Neuronal stem cell (in vitro differentiated cells): Measurements from ENCODE around the gene AUH.

ENCODE experiments used
- DNase-seq: peaks from one replicate; pipeline ENCODE4 v3.0.0-alpha.2; 2013; ENCODE audit warnings: low spot score
- H2AFZ ChIP-seq: one replicate; pipeline ENCODE4 v1.6.1; 2013; ENCODE audit warnings: mild to moderate bottlenecking, low read length, inconsistent platforms
- H2AK5ac ChIP-seq: 2 replicates; pipeline ENCODE4 v1.6.1; 2013; ENCODE audit warnings: low read depth, mild to moderate bottlenecking, inconsistent platforms, low read length, moderate library complexity, mixed read lengths
- H2BK120ac ChIP-seq: 2 replicates; pipeline ENCODE4 v1.6.1; 2013; ENCODE audit warnings: low read depth, mild to moderate bottlenecking, inconsistent platforms, low read length, moderate library complexity, mixed read lengths
- H2BK12ac ChIP-seq: one replicate; pipeline ENCODE4 v1.6.1; 2013; ENCODE audit warnings: low read length, inconsistent platforms
- H2BK15ac ChIP-seq: 2 replicates; pipeline ENCODE4 v1.6.1; 2013; ENCODE audit warnings: mild to moderate bottlenecking, low read length, inconsistent platforms, mixed read lengths
- H2BK5ac ChIP-seq: one replicate; pipeline ENCODE4 v1.6.1; 2013; ENCODE audit warnings: inconsistent platforms, mild to moderate bottlenecking, low read length, moderate library complexity
- H3K14ac ChIP-seq: one replicate; pipeline ENCODE4 v1.6.1; 2013; ENCODE audit warnings: low read length, inconsistent platforms
- H3K18ac ChIP-seq: 2 replicates; pipeline ENCODE4 v1.6.1; 2013; ENCODE audit warnings: low read length, inconsistent platforms
- H3K23ac ChIP-seq: 2 replicates; pipeline ENCODE4 v1.6.1; 2013; ENCODE audit warnings: low read depth, mild to moderate bottlenecking, mixed read lengths, low read length, inconsistent platforms; ENCODE audit not compliant: poor library complexity
- H3K27ac ChIP-seq: replicated peaks from 3 replicates; pipeline ENCODE4 v1.5.1; 2013; ENCODE audit warnings: low read length, inconsistent platforms
- H3K27me3 ChIP-seq, 3 experiments: 2 replicates each; pipeline ENCODE4 v1.6.1; 2013; ENCODE audit warnings: low read length in 3 of 3, mild to moderate bottlenecking in 2 of 3, inconsistent platforms in 1 of 3, low read depth in 1 of 3, mixed read lengths in 1 of 3, moderate library complexity in 1 of 3; ENCODE audit not compliant: control insufficient read depth in 3 of 3, insufficient read depth in 3 of 3
- H3K36me3 ChIP-seq, 2 donors: replicated peaks in 1 of 2; 2 replicates each; pipeline ENCODE4 v1.6.1; 2013; ENCODE audit warnings: low read length in 2 of 2; ENCODE audit not compliant: control insufficient read depth in 2 of 2, insufficient read depth in 2 of 2
- H3K4ac ChIP-seq: 2 replicates; pipeline ENCODE4 v1.6.1; 2013; ENCODE audit warnings: inconsistent platforms, mild to moderate bottlenecking, low read length, moderate library complexity
- H3K4me1 ChIP-seq, 2 donors: 1 replicate in 1 of 2; 2 replicates in 1 of 2; pipeline ENCODE4 v1.6.1; 2013; ENCODE audit warnings: low read length in 2 of 2, low read depth in 1 of 2; ENCODE audit not compliant: control insufficient read depth in 2 of 2, insufficient read depth in 1 of 2
- H3K4me2 ChIP-seq: one replicate; pipeline ENCODE4 v1.6.1; 2013; ENCODE audit warnings: mild to moderate bottlenecking, low read length, inconsistent platforms; ENCODE audit not compliant: insufficient read depth, poor library complexity, severe bottlenecking
- H3K4me3 ChIP-seq, 2 donors: 2 replicates each; pipeline ENCODE4 v1.5.1; 2013; ENCODE audit warnings: low read length in 2 of 2, mild to moderate bottlenecking in 2 of 2, inconsistent platforms in 1 of 2, moderate library complexity in 1 of 2
- H3K79me1 ChIP-seq: one replicate; pipeline ENCODE4 v1.6.1; 2013; ENCODE audit warnings: low read depth, mild to moderate bottlenecking, inconsistent platforms, low read length, moderate library complexity
- H3K9ac ChIP-seq: one replicate; pipeline ENCODE4 v1.6.1; 2013; ENCODE audit warnings: mild to moderate bottlenecking, low read depth, low read length, inconsistent platforms; ENCODE audit not compliant: poor library complexity
- H3K9me3 ChIP-seq, 2 donors: replicated peaks in 1 of 2; 2 replicates each; pipeline versions ENCODE3 to v1.6.1; 2013; ENCODE audit warnings: low read length in 2 of 2, mild to moderate bottlenecking in 2 of 2, inconsistent platforms in 1 of 2, low read depth in 1 of 2, mixed read lengths in 1 of 2, moderate library complexity in 1 of 2; ENCODE audit not compliant: control insufficient read depth in 2 of 2, insufficient read depth in 1 of 2
- H4K8ac ChIP-seq: one replicate; pipeline ENCODE4 v1.6.1; 2013; ENCODE audit warnings: low read depth, mild to moderate bottlenecking, inconsistent platforms, low read length, moderate library complexity
- H4K91ac ChIP-seq: one replicate; pipeline ENCODE4 v1.6.1; 2013; ENCODE audit warnings: low read length, low read depth, mild to moderate bottlenecking, inconsistent platforms; ENCODE audit not compliant: poor library complexity
- WGBS, 2 donors: extraction: QIAGEN DNeasy Blood & Tissue Kit; methylation state at CpG; one replicate each; pipeline ENCODE4 v1.1.7; 2013; ENCODE audit warnings: missing lambda C conversion rate in 2 of 2, mixed read lengths in 1 of 2; ENCODE audit not compliant: insufficient read length in 2 of 2, insufficient replicate concordance in 1 of 2; ENCODE audit errors: extremely low coverage in 2 of 2; 5-methylcytosine and 5-hydroxymethylcytosine counted together

AUH gene

DNA sequence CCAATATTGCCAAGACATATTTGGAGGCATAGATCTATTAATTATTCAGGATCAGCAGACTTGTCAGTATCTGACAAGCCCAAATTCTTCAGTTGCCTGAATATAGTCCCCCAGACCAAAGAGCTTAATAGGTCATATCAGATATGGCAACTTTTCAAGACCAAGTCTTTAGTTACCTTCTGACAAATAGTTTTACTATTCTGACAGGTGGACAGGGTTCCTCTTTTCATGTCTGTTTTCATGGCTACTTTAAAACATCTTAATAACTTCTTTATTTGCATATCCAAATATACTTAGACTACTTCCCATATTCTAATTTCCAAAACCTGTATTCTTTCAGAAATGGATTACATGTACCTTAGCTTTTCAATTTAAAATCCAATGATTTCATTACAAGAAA is 65.4 kb downstream of the AUH start:
- Histone ChIP-seq H3K27me3 (no peaks in the 10 kb centered on the region), H3K27ac (no peak overlapping the region)

DNA sequence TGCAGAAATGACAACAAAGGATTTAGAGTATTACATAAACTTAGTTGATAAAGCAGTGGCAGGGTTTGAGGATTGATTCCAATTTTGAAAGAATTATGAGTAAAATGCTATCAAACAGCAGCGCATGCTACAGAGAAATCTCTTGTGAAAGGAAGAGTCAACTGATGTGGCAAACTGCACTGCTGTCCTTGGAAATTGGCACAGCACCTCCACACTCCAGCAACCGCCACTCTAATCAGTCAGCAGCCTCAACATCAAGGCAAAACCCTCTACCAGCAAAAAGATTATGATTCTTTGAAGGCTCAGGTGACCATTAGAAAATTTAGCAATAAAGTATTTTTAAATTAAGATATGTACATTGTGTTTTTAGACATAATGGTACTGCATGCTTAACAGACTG is 66.4 kb downstream of the AUH start:
- WGBS, 2 donors, result no CpG with 5 or more reads among the region's 2 CpGs
- H3K27me3 ChIP-seq, result no peaks in the 10 kb centered on the region
- H2BK15ac ChIP-seq, result no peak overlapping the region
- H4K8ac ChIP-seq, result no peak overlapping the region
- peaks cover 2 to 41% of the 10 kb centered on the region in 2 donors for H3K36me3 ChIP-seq
- no peak overlapping the region for H3K4me3 ChIP-seq
- no peak overlapping the region for H3K4ac ChIP-seq
- no peaks in the 10 kb centered on the region for H3K79me1 ChIP-seq
- H3K27ac ChIP-seq, result no peak overlapping the region
- H3K9ac ChIP-seq, result no peak overlapping the region
- no peak overlapping the region for H4K91ac ChIP-seq
- no peaks in the 10 kb centered on the region for H3K9me3 ChIP-seq
- no peak overlapping the region for H2BK5ac ChIP-seq
- no peak overlapping the region for H2BK12ac ChIP-seq
- H2AFZ ChIP-seq, result no peak overlapping the region
- no peak for DNase-seq
- H3K4me1 ChIP-seq, result no peaks in the 10 kb centered on the region
- no peak overlapping the region for H3K18ac ChIP-seq
- no peak overlapping the region for H3K4me2 ChIP-seq
- no peak overlapping the region for H2BK120ac ChIP-seq
- no peak overlapping the region for H3K14ac ChIP-seq
- no peak overlapping the region for H2AK5ac ChIP-seq
- H3K23ac ChIP-seq, result no peak overlapping the region

More for the DNA sequence above, 65.4 kb downstream of the AUH start:
- Histone ChIP-seq H2AK5ac (no peak overlapping the region), H2BK15ac (no peak overlapping the region), H2AFZ (no peak overlapping the region), H3K14ac (no peak overlapping the region), H3K4ac (no peak overlapping the region), H3K79me1 (no peaks in the 10 kb centered on the region), H3K9ac (no peak overlapping the region), H2BK12ac (no peak overlapping the region), H4K91ac (no peak overlapping the region), H2BK120ac (no peak overlapping the region), H3K4me1 (no peaks in the 10 kb centered on the region), H3K36me3 (peaks cover 2 to 41% of the 10 kb centered on the region in 2 donors), H4K8ac (no peak overlapping the region), H3K9me3 (no peaks in the 10 kb centered on the region), H3K18ac (no peak overlapping the region), H3K23ac (no peak overlapping the region), H2BK5ac (no peak overlapping the region), H3K4me3 (no peak overlapping the region), H3K4me2 (no peak overlapping the region)
- DNase-seq, result no peak

DNA sequence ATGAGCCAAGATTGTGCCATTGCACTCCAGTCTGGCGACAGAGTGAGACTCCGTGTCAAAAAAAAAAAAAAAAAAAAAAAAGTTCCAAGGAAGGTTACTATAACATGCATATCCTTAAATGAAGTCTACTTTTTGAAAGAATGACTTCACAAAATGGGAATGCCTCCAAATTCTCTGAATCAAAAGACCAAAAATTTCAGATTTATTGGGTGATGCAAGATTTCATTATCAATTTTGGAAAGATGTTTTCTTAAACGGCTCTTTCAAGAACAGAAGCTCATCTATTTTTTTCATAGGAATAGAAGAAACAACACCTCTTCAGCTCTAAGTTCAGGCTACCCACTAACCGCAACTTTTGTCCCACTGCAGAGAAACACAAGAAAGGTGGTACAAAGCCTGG is 69.9 kb downstream of the AUH start:
- Histone ChIP-seq H3K9ac (no peak overlapping the region), H2BK120ac (no peak overlapping the region), H3K23ac (no peak overlapping the region), H3K9me3 (no peaks in the 10 kb centered on the region), H2BK15ac (no peak overlapping the region), H3K4me2 (no peak overlapping the region), H3K4ac (no peak overlapping the region), H3K18ac (no peak overlapping the region), H2BK12ac (no peak overlapping the region), H3K4me3 (no peak overlapping the region), H3K36me3 (peaks cover 2 to 42% of the 10 kb centered on the region in 2 donors), H3K79me1 (no peaks in the 10 kb centered on the region), H2AK5ac (no peak overlapping the region), H3K14ac (no peak overlapping the region), H3K27ac (no peak overlapping the region), H4K91ac (no peak overlapping the region), H4K8ac (no peak overlapping the region), H2AFZ (no peak overlapping the region), H3K4me1 (no peaks in the 10 kb centered on the region), H2BK5ac (no peak overlapping the region), H3K27me3 (no peaks in the 10 kb centered on the region)
- no CpG with 5 or more reads among the region's 4 CpGs for WGBS, 2 donors
- DNase-seq, result no peak

- H3K4me1 ChIP-seq, result no peaks in the 10 kb centered on the region
- H2BK120ac ChIP-seq, result no peak overlapping the region
- H2BK12ac ChIP-seq, result no peak overlapping the region
- H3K27ac ChIP-seq, result no peak overlapping the region
- no peak overlapping the region for H3K14ac ChIP-seq
- no peak overlapping the region for H2AFZ ChIP-seq
- no peak overlapping the region for H3K4me2 ChIP-seq
- H2BK5ac ChIP-seq, result no peak overlapping the region
- H3K9ac ChIP-seq, result no peak overlapping the region
- no peaks in the 10 kb centered on the region for H3K27me3 ChIP-seq
- H4K8ac ChIP-seq, result no peak overlapping the region
- no peaks in the 10 kb centered on the region for H3K9me3 ChIP-seq
- no CpG with 5 or more reads among the region's 1 CpG for WGBS, 2 donors
- H2BK15ac ChIP-seq, result no peak overlapping the region
- no peak overlapping the region for H3K4ac ChIP-seq
- H3K79me1 ChIP-seq, result no peaks in the 10 kb centered on the region
- no peak for DNase-seq
- no peak overlapping the region for H2AK5ac ChIP-seq
- H3K4me3 ChIP-seq, result no peak overlapping the region
- H3K23ac ChIP-seq, result no peak overlapping the region
- H4K91ac ChIP-seq, result no peak overlapping the region
- H3K18ac ChIP-seq, result no peak overlapping the region
- H3K36me3 ChIP-seq, result peaks cover 0 to 22% of the 10 kb centered on the region in 2 donors
Measured at GRCh38 chr9:91289244-91289643, 72.5 kb downstream of the AUH start.
